HG02571 (cell line): ENCODE measurements around the gene TMEM190.
"Not testable (repeated sequence)": the region's sequence is repeated elsewhere in the genome, so short reads cannot be mapped to it uniquely, and the experiment has no call there.

Source experiments
- ATAC-seq: cut with Tn5 transposase; IDR thresholded peaks from one replicate; pipeline ENCODE4 v1.9.1; 2021; ENCODE audit warnings: mild to moderate bottlenecking, moderate library complexity; ENCODE audit not compliant: unreplicated experiment

Gene TMEM190

GRCh38 chr19:55389386-55390317 lies 13.0 kb downstream of the TMEM190 start:
- ATAC-seq, result no peak

- ATAC-seq, result no peak
These were observed 13.8 kb downstream of the TMEM190 start for GRCh38 chr19:55390461-55390880.

GRCh38 chr19:55391191-55391670 lies 14.6 kb downstream of the TMEM190 start:
- ATAC-seq, result no peak

DNA sequence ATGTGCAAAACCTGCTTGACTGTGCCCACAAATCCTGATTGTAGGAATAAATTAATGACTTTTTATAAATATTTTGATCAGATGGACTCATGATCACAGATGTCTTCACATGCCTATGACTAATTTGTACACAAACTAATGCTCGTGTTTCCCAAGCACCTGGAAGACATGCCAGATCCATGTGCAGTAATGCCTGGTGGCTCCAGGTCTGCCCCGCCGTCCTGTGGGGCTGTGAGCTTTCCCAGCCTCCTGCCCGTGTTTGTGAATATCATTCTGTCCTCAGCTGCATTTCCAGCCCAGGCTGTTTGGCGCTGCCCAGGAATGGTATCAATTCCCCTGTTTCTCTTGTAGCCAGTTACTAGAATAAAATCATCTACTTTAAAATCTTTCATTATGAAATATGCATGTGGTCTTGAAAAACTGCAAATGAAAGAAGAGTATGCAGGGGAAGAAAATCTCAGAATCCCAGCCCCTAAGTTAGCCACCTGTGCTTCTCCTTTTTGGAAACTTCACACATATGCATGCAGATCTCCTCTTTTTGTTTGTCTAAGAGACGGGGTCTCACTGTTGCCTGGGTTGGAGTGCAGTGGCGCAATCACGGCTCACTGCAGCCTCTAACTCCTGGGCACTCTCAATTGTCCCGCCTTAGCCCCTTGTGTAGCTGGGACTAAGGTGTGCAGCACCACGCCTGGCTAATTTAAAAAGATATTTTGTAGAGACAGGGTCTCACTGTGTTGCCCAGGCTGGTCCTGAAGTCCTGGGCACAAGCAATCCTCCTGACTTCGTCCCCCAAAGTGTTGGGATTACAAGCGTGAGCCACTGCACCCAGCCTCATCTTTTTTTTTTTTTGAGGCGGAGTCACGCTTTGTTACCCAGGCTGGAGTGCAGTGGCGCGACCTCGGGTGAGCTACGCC lies 15.3 kb downstream of the TMEM190 start:
- no peak for ATAC-seq

DNA sequence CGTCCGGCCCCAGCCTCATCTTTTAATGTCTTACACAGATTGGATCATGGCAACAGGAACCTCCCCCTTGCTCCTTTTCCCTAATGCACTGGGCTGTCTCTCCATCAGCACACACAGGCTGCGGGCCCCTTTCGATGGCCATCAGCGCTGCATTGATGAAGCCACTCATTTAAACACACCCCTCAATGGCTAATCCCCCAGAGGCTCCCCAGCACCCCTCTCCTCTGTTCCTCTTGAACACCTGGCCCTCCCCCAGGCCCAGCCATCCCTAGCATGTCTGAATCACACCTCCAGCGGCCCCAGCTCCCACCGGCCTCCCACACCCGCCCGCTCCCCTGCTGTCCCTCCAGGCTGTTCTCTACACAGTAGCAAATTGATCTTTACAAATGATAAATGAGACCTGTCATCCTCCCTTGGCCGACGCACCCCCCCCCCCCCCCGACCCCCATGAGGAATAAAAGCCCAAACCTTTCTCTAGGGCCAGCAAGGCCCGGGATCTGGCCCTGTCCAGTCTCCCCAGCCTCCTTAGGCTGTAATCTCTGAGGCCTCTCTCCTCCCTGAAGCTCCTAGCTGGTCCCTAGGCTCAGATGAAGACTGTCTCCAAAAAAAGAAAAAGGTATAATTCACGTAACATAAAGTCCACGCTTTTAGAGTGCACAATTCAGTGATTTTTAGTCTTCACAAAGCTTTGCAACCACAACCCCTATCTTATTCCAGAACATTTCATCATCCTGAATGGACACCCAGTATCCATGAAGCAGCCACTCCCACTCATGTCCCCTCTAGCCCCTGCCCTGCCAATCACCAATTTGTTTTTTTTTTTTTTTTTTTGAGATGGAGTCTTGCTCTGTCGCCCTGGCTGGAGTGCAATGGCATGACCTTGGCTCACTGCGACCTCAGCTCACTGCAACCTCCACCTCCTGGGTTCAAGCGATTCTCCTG lies 16.5 kb downstream of the TMEM190 start:
- no peak for ATAC-seq

GRCh38 chr19:55398200-55398925 lies 21.7 kb downstream of the TMEM190 start:
- ATAC-seq, result no peak

GRCh38 chr19:55400281-55401087 lies 23.9 kb downstream of the TMEM190 start:
- ATAC-seq, result no peak

- not testable (repeated sequence) for ATAC-seq
These were observed 24.8 kb downstream of the TMEM190 start for GRCh38 chr19:55401390-55401789.

DNA sequence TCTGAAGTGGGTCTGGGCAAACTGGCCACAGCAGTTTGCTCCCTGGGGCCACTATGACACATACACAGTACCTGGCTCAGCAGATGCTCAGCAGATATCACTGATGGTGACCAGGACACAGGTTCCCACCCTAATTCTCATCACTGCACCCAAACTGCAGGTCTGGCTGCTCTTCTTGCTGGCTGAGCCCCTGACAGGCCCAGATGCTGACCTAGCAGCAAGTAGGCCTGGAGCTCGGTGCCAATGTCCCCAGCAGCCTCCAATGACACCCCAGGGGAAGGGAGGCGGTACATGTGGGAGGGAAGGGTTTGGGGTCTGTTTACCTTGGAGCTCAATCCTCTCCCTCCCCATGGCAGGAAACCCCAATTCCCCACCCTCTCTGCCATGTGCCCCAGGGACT lies 25.9 kb downstream of the TMEM190 start:
- no peak for ATAC-seq

GRCh38 chr19:55405638-55406037 lies 29.0 kb downstream of the TMEM190 start:
- ATAC-seq, result no peak

DNA sequence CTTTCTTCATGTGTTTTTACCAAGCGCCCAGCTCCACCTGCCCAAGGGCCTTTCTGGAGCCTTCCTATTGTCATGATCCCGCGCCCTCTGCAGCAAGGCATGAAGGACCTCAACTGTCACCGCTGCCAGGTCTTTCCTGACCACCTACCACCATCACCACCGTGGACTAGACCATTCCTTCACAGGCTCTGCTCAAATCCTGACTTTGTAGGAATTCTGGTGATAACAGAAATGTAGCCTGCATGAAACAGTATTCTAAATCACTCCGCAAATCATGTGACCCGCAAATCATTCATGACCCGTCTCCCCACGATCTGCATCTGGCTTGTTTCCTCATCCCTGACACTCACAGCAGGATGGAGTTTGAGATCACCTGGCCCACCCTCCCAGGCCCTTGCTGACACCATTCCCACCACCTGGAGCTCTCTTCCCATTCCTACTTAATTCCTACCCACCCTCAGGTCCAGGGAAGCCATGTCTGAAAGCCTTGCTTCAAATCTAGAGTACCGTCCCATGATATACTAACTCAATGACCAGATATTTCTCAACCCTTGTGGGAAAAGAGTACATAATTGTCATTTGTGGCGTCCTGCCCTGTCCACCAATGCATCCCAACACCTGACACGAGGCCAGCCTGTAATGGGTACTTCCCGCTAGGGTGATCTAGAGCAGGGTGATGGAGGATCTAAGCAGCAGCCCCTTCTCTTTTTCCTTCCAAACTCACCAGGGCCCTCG lies 29.6 kb downstream of the TMEM190 start:
- no peak for ATAC-seq

DNA sequence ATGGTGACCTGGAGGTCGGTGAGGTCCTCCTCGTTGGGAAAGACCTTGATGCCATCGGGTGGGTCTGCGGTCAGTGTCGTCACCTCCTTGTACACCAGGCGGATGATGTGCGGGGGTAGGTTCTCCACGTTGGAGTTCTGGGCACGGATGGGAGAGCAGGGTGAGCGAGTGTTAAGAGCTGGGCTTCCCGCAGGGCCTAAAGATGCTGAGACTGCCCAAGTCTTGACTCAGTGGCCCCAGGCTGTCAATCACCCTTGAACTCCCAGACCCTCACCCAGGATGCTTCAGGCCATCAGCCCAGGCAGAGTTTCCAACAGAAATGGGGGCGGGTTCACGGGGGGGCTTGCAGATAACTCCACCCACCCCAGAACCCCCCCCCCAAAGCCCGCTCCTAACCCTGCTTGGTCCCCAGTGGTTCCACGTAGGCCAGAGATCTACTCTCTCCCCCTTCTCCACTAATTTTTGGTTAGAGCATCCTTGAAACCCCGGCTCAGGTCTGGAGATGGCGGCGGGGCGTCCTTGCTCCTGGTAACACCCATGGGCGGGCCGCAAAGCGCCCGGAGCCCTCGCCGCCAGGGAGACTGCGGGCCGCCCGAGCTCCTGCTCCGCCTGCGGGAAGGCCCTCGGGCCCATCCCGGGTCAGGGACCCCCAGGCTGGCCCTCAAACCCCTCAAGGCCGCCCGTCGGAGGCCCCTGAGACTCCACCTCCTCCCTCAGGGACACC lies 30.4 kb downstream of the TMEM190 start:
- no peak for ATAC-seq

DNA sequence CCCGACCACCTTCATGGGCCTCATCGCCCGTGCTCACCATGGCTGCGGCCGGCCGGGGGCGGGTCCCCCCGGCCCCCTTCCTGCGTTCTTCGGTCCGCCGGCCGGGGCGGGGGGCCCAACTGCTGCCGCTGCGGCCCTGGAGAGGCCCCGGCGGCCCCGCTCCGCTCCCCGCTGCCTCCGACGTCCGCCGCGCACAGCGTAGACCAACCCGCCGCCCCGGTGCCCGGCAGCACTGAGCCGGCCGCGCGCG lies 30.8 kb downstream of the TMEM190 start, which contains the start of gene UBE2S:
TSS of gene UBE2S (minus strand) at position 239 of the 250 bp plus-strand sequence. CDS start at position 40, 199 bp downstream.
- ATAC-seq, result peak; percentile 19

GRCh38 chr19:55407800-55408532 lies 31.3 kb downstream of the TMEM190 start:
- peak; percentile 74 for ATAC-seq

- ATAC-seq, result no peak
These were observed 31.9 kb downstream of the TMEM190 start for GRCh38 chr19:55408533-55408872.

DNA sequence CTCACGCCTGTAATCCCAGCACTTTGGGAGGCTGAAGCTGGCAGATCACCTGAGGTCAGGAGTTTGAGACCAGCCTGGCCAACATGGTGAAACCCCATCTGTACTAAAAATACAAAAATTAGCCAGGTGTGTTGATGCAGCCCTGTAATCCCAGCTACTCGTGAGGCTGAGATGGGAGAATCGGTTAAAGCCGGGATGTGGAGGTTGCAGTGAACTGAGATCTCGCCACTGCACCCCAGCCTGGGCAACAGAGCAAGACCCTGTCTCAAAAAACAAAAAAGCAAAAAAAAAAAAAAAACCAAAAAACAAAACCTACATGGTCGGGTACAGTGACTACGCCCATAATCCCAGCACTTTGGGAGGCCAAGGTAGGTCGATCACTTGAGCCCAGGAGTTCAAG lies 32.6 kb downstream of the TMEM190 start:
- not testable (repeated sequence) for ATAC-seq

DNA sequence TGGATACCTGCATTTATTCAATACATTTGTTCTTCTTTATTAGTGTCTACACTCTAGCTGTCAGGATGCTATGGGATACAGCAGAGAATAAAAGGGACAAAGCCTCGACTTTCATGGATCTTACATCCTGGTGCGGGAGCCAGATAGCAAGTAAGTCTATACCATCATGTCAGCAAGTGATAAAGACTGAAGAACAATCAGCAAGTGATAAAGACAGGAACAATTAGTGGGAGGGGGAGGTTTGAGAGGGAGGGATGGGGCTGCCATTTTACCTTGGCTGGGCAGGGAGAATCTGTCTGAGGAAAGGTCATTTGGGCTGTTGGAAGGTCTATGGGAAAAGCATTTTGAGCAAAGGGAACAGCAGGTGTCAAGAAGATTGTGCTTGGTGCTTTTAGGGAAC lies 33.5 kb downstream of the TMEM190 start:
- ATAC-seq, result no peak
